ENCODE results near the gene CRADD.
A peak's percentile ranks its signal among the peaks of the same experiment; 100 is the strongest.
"Not testable (repeated sequence)": the region's sequence is repeated elsewhere in the genome, so short reads cannot be mapped to it uniquely, and the experiment has no call there.

CRADD gene

GRCh38 chr12:93740751-93741150 is 63.6 kb downstream of the CRADD start:
- no peak for DNase-seq

- no peak for DNase-seq
These were observed 64.5 kb downstream of the CRADD start for GRCh38 chr12:93741659-93742109.

GRCh38 chr12:93742110-93742934 is 65.1 kb downstream of the CRADD start:
- peak; percentile 36 for DNase-seq

- DNase-seq: no peak
These were observed 66.2 kb downstream of the CRADD start for GRCh38 chr12:93743229-93743998.

- DNase-seq: no peak
These were observed 67.0 kb downstream of the CRADD start for GRCh38 chr12:93743999-93744689.

GRCh38 chr12:93745286-93745685 is 68.1 kb downstream of the CRADD start:
- DNase-seq: no peak

- no peak for DNase-seq
These were observed 69.5 kb downstream of the CRADD start for GRCh38 chr12:93746572-93747168.

- DNase-seq: no peak
These were observed 71.7 kb downstream of the CRADD start for GRCh38 chr12:93748672-93749383.

GRCh38 chr12:93749515-93749914 is 72.3 kb downstream of the CRADD start:
- DNase-seq: no peak

GRCh38 chr12:93750056-93750455 is 72.9 kb downstream of the CRADD start:
- no peak for DNase-seq

GRCh38 chr12:93751864-93752610 is 74.9 kb downstream of the CRADD start:
- no peak for DNase-seq

GRCh38 chr12:93753285-93753684 is 76.1 kb downstream of the CRADD start:
- DNase-seq: no peak

GRCh38 chr12:93753838-93754429 is 76.8 kb downstream of the CRADD start:
- no peak for DNase-seq

- DNase-seq: not testable (repeated sequence)
These were observed 77.7 kb downstream of the CRADD start for GRCh38 chr12:93754859-93755258.

- no peak for DNase-seq
These were observed 79.1 kb downstream of the CRADD start for GRCh38 chr12:93756288-93756687.

- DNase-seq: no peak
These were observed 80.9 kb downstream of the CRADD start for GRCh38 chr12:93757792-93758694.

- DNase-seq: no peak
These were observed 81.7 kb downstream of the CRADD start for GRCh38 chr12:93758801-93759373.

GRCh38 chr12:93759512-93760081 is 82.4 kb downstream of the CRADD start:
- no peak for DNase-seq

- no peak for DNase-seq
These were observed 83.2 kb downstream of the CRADD start for GRCh38 chr12:93760275-93760875.

Data from activated T-cell treated with anti-CD3 and anti-CD28 coated beads for 4 hours (primary cell).